Caco-2 (cell line): Measurements from ENCODE around the gene MSN. TPM values are rescaled to one million over a fixed set of nuclear protein-coding genes. Genes with fewer than 3 reads are reported as not detected.

ENCODE experiments used
- BruUV-seq: library from RNA; stranded (reverse); fragments of 400-500 nt; replicated peaks from 2 replicates; lab custom pipeline; 2021; lab: Mats Ljungman, UMichigan
- CTCF ChIA-PET: fragments of 300-600 bp; sonication (Branson Sonifier 250); formaldehyde crosslinking; loops from one replicate; lab custom pipeline; 2022; ENCODE audit warnings: antibody characterized with exemption; lab: Charles Lee
- POLR2A ChIA-PET: fragments of 300-600 bp; sonication (Branson Sonifier 250); formaldehyde crosslinking; loops from one replicate; lab custom pipeline; 2022; ENCODE audit warnings: antibody characterized with exemption; lab: Charles Lee
- DNase-seq, 2 experiments: peaks; one replicate each; pipeline versions ENCODE4 v3.0.0 to v3.0.0-alpha.2; 2020 to 2022
- H3K27me3 ChIP-seq: replicated peaks from 2 replicates; pipeline ENCODE4 v1.6.0; 2011; ENCODE audit warnings: low read length; ENCODE audit not compliant: control insufficient read depth, insufficient read depth
- H3K36me3 ChIP-seq: 2 replicates; pipeline ENCODE4 v1.5.1; 2011; ENCODE audit warnings: low read length; ENCODE audit not compliant: control insufficient read depth, insufficient read depth
- H3K4me1 ChIP-seq: fragments of 250-450 bp; sonication (Bioruptor Pico); 2 replicates; pipeline ENCODE4 v1.5.1; 2020; ENCODE audit warnings: mild to moderate bottlenecking
- H3K4me3 ChIP-seq: 2 replicates; pipeline ENCODE4 v1.5.1; 2011; ENCODE audit warnings: low read depth, mild to moderate bottlenecking, control low read depth, low read length
- H3K9me3 ChIP-seq: fragments of 250-450 bp; sonication (Bioruptor Pico); 2 replicates; pipeline ENCODE4 v1.5.1; 2020; ENCODE audit warnings: mild to moderate bottlenecking, moderate library complexity
- H3K27ac Mint-ChIP-seq: one replicate; pipeline ENCODE4 v1.8.0; 2022; ENCODE audit warnings: mixed read lengths; ENCODE audit not compliant: unreplicated experiment
- H3K27me3 Mint-ChIP-seq: one replicate; pipeline ENCODE4 v1.8.0; 2022; ENCODE audit warnings: mixed read lengths; ENCODE audit not compliant: insufficient read depth, unreplicated experiment
- H3K36me3 Mint-ChIP-seq: one replicate; pipeline ENCODE4 v1.8.0; 2022; ENCODE audit warnings: mild to moderate bottlenecking, mixed read lengths; ENCODE audit not compliant: insufficient read depth, unreplicated experiment
- H3K4me1 Mint-ChIP-seq: one replicate; pipeline ENCODE4 v1.8.0; 2022; ENCODE audit warnings: low read depth, mixed read lengths; ENCODE audit not compliant: unreplicated experiment
- H3K4me3 Mint-ChIP-seq: one replicate; pipeline ENCODE4 v1.8.0; 2022; ENCODE audit warnings: mild to moderate bottlenecking, moderate library complexity, mixed read lengths; ENCODE audit not compliant: unreplicated experiment
- H3K9me3 Mint-ChIP-seq: one replicate; pipeline ENCODE4 v1.8.0; 2022; ENCODE audit warnings: mixed read lengths; ENCODE audit not compliant: unreplicated experiment
- CTCF ChIP-seq, 2 experiments: fragments of 200-600 bp in 1 of 2; IDR thresholded peaks; 1 replicate in 1 of 2; 2 replicates in 1 of 2; pipeline versions ENCODE4 v1.5.1 to v1.8.0; 2011 to 2022; ENCODE audit warnings: antibody characterized with exemption in 1 of 2, control low read depth in 1 of 2, inconsistent platforms in 1 of 2, low read depth in 1 of 2, low read length in 1 of 2, mild to moderate bottlenecking in 1 of 2, moderate library complexity in 1 of 2; ENCODE audit not compliant: insufficient read depth in 1 of 2, severe bottlenecking in 1 of 2, unreplicated experiment in 1 of 2
- intact Hi-C: fragments of 100-400 bp; cut with micrococcal nuclease; formaldehyde crosslinking; loops from one replicate; pipeline ENCODE4 v1.10.0; 2022; ENCODE audit not compliant: unreplicated experiment
- total RNA-seq: library from RNA; stranded (reverse); gene quantifications from 2 replicates; pipeline ENCODE4 v1.2.3, GENCODE V29; 2022

Gene MSN
- total RNA-seq, 1 experiment from 2014 or later, result 0.07 TPM

- Mint-ChIP-seq H3K27ac (no peak overlapping the region), H3K4me3 (no peak overlapping the region), H3K9me3 (peaks cover 10% of the 10 kb centered on the region), H3K27me3 (no peaks in the 10 kb centered on the region), H3K4me1 (no peaks in the 10 kb centered on the region), H3K36me3 (no peaks in the 10 kb centered on the region)
- TF ChIP-seq CTCF (IDR thresholded peaks at IDR 0.05; ENCODE audit: insufficient read depth in 1 of 2, low read depth in 1 of 2, low read length in 1 of 2, severe bottlenecking in 1 of 2, unreplicated experiment in 1 of 2), result no peak
- intact Hi-C loops, result no loop called here
- CTCF ChIA-PET, result no interaction called here
- DNase-seq, result no peak
- no TSS peak for BruUV-seq
- Histone ChIP-seq H3K36me3 (no peaks in the 10 kb centered on the region), H3K4me3 (no peak overlapping the region), H3K27me3 (no peaks in the 10 kb centered on the region), H3K4me1 (no peaks in the 10 kb centered on the region), H3K9me3 (no peaks in the 10 kb centered on the region)
- POLR2A ChIA-PET, result no interaction called here
Measured at GRCh38 chrX:65726715-65727114, 59.3 kb downstream of the MSN start.

DNA sequence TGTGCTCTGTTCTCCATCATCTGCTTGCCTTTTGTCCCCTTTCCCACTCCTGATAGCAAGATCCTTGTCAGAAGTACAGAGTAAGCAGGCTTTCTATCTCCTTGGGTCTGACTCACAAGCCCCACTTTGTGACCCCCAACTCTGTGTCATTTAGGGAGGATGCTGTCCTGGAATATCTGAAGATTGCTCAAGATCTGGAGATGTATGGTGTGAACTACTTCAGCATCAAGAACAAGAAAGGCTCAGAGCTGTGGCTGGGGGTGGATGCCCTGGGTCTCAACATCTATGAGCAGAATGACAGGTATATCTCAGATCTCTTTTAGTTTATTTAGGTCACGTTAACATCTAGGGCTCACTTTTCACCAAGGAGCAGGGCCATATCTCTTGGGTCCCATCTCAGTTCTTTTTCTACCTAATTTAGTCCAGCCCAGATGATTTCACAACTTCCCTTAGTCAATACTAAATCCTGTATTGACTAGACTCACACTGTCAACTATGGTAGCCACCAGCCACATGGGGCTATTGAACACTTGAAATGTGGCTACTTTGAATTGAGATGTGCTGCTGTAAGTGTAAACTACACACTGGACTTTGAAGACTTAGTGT is 64.3 kb downstream of the MSN start:
- Histone ChIP-seq H3K4me3 (no peak overlapping the region), H3K27me3 (no peaks in the 10 kb centered on the region), H3K36me3 (no peaks in the 10 kb centered on the region), H3K9me3 (no peaks in the 10 kb centered on the region), H3K4me1 (no peaks in the 10 kb centered on the region)
- TF ChIP-seq CTCF (IDR thresholded peaks at IDR 0.05; ENCODE audit: insufficient read depth in 1 of 2, low read depth in 1 of 2, low read length in 1 of 2, severe bottlenecking in 1 of 2, unreplicated experiment in 1 of 2), result no peak
- intact Hi-C loops, result no loop called here
- no TSS peak for BruUV-seq
- ChIA-PET CTCF (no interaction called here), POLR2A (no interaction called here)
- DNase-seq, result no peak
- Mint-ChIP-seq H3K27me3 (no peaks in the 10 kb centered on the region), H3K27ac (no peak overlapping the region), H3K36me3 (no peaks in the 10 kb centered on the region), H3K9me3 (no peaks in the 10 kb centered on the region), H3K4me3 (no peak overlapping the region), H3K4me1 (no peaks in the 10 kb centered on the region)

GRCh38 chrX:65740909-65741308 is 73.5 kb downstream of the MSN start:
- Mint-ChIP-seq H3K4me1 (no peaks in the 10 kb centered on the region), H3K36me3 (no peaks in the 10 kb centered on the region), H3K4me3 (no peak overlapping the region), H3K27ac (no peak overlapping the region), H3K9me3 (no peaks in the 10 kb centered on the region), H3K27me3 (no peaks in the 10 kb centered on the region)
- ChIA-PET CTCF (no interaction called here), POLR2A (no interaction called here)
- BruUV-seq, result no TSS peak
- TF ChIP-seq CTCF (IDR thresholded peaks at IDR 0.05; ENCODE audit: insufficient read depth in 1 of 2, low read depth in 1 of 2, low read length in 1 of 2, severe bottlenecking in 1 of 2, unreplicated experiment in 1 of 2), result no peak
- Histone ChIP-seq H3K4me1 (no peaks in the 10 kb centered on the region), H3K36me3 (no peaks in the 10 kb centered on the region), H3K27me3 (no peaks in the 10 kb centered on the region), H3K4me3 (no peak overlapping the region), H3K9me3 (no peaks in the 10 kb centered on the region)
- intact Hi-C loops, result no loop called here
- no peak for DNase-seq
